Type B pancreatic cell (in vitro differentiated cells): ENCODE data around the gene IKBKE. TPM values are rescaled to one million over a fixed set of nuclear protein-coding genes. Genes with fewer than 3 reads are reported as not detected.

Source experiments
- DNase-seq: peaks from one replicate; pipeline ENCODE4 v3.0.0; 2021; ENCODE audit warnings: mixed read lengths; ENCODE audit not compliant: unreplicated experiment; ENCODE audit errors: extremely low spot score
- H3K27ac Mint-ChIP-seq: 2 replicates; pipeline ENCODE4 v1.8.0; 2021; ENCODE audit warnings: mild to moderate bottlenecking, mixed read lengths
- H3K27me3 Mint-ChIP-seq: 2 replicates; pipeline ENCODE4 v1.8.0; 2021; ENCODE audit warnings: mixed read lengths
- H3K36me3 Mint-ChIP-seq: 2 replicates; pipeline ENCODE4 v1.8.0; 2021; ENCODE audit warnings: mixed read lengths
- H3K4me1 Mint-ChIP-seq: one replicate; pipeline ENCODE4 v1.8.0; 2021; ENCODE audit warnings: mixed read lengths; ENCODE audit not compliant: unreplicated experiment
- H3K4me3 Mint-ChIP-seq: 2 replicates; pipeline ENCODE4 v1.8.0; 2021; ENCODE audit warnings: mild to moderate bottlenecking, mixed read lengths
- H3K9me3 Mint-ChIP-seq: 2 replicates; pipeline ENCODE4 v1.8.0; 2021; ENCODE audit warnings: mixed read lengths
- total RNA-seq: library from RNA; stranded (reverse); gene quantifications from 2 replicates; pipeline ENCODE4 v1.2.1, GENCODE V29; 2021; ENCODE audit warnings: low replicate concordance
- TF ChIP-seq, protein P1 (sequence below): fragments of 200-600 bp; sonication (generic); conservative IDR thresholded peaks from 2 replicates; pipeline ENCODE4 v1.5.0; 2021; ENCODE audit warnings: antibody characterized with exemption, mild to moderate bottlenecking

The IKBKE gene
- total RNA-seq, 1 donor from 2014 or later = 10.7 TPM

DNA sequence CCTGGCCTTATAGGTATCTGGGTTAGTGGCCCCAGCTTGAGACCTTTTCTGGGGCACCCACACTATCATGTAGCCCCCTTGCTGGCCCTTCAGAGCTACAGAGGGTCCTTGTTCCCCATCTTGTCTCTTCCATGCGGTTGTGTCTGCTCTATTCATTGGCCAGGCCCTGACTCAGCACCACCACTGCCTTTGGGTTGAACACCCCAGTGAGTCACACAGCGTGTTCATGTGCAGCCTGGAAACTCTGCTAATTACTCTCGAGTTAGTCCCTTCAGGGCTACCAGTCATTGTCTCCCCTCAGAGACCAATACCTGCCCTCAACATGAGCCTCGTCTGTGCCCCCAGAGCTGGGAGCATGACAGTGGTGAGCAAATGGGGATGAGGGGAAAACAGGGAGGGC, 28.2 kb upstream of the IKBKE start:
- Mint-ChIP-seq H3K27ac (no peak overlapping the region), H3K9me3 (no peaks in the 10 kb centered on the region), H3K4me1 (peaks cover 7% of the 10 kb centered on the region), H3K27me3 (no peaks in the 10 kb centered on the region), H3K4me3 (no peak overlapping the region), H3K36me3 (peaks cover 56% of the 10 kb centered on the region)
- TF ChIP-seq, protein P1, sequence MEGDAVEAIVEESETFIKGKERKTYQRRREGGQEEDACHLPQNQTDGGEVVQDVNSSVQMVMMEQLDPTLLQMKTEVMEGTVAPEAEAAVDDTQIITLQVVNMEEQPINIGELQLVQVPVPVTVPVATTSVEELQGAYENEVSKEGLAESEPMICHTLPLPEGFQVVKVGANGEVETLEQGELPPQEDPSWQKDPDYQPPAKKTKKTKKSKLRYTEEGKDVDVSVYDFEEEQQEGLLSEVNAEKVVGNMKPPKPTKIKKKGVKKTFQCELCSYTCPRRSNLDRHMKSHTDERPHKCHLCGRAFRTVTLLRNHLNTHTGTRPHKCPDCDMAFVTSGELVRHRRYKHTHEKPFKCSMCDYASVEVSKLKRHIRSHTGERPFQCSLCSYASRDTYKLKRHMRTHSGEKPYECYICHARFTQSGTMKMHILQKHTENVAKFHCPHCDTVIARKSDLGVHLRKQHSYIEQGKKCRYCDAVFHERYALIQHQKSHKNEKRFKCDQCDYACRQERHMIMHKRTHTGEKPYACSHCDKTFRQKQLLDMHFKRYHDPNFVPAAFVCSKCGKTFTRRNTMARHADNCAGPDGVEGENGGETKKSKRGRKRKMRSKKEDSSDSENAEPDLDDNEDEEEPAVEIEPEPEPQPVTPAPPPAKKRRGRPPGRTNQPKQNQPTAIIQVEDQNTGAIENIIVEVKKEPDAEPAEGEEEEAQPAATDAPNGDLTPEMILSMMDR = no peak
- DNase-seq = no peak

DNA sequence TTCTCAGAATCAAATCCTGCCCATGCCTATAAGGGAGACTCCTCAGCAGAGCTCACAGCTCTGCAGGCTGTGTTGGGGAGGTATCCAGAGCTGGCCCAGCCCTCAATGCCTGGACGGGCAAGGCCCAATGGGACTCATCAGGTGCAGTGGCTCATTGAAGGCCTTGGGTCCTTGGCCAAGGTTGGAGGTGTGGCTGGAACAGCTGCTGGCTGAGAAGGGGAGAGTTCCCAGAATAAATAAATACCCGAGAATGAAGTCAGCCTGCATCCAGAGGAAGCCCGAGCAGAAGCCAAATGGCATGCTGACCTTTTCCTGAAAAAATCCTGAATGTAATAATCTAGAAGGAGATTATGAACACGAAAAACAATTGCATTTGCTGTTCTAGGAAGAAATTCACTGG, 25.2 kb upstream of the IKBKE start:
- no peak for DNase-seq
- Mint-ChIP-seq H3K4me1 (peaks cover 19% of the 10 kb centered on the region), H3K27me3 (no peaks in the 10 kb centered on the region), H3K9me3 (no peaks in the 10 kb centered on the region), H3K36me3 (peaks cover 50% of the 10 kb centered on the region), H3K4me3 (no peak overlapping the region), H3K27ac (no peak overlapping the region)
- TF ChIP-seq, protein P1 = no peak

DNA sequence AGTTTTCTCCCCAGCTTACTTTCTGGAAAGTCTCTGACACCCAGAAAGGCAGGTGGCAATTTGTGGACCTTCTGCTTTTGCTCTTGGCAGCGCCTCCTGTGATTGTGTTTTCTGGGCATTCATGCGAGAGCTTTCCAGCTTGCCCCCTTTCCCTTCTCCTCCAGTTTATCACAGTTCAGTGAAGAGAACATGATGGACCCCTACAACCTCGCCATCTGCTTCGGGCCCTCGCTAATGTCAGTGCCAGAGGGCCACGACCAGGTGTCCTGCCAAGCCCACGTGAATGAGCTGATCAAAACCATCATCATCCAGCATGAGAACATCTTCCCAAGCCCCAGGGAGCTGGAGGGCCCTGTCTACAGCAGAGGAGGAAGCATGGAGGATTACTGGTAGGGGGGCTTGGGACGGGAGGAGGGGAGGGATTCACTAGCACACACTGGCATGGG, 24.3 kb upstream of the IKBKE start:
- no peak overlapping the region for H3K4me3 Mint-ChIP-seq
- no peaks in the 10 kb centered on the region for H3K9me3 Mint-ChIP-seq
- H3K36me3 Mint-ChIP-seq = peaks cover 47% of the 10 kb centered on the region
- H3K27ac Mint-ChIP-seq = no peak overlapping the region
- TF ChIP-seq, protein P1 = no peak
- no peaks in the 10 kb centered on the region for H3K27me3 Mint-ChIP-seq
- H3K4me1 Mint-ChIP-seq = peaks cover 22% of the 10 kb centered on the region
- DNase-seq = no peak

DNA sequence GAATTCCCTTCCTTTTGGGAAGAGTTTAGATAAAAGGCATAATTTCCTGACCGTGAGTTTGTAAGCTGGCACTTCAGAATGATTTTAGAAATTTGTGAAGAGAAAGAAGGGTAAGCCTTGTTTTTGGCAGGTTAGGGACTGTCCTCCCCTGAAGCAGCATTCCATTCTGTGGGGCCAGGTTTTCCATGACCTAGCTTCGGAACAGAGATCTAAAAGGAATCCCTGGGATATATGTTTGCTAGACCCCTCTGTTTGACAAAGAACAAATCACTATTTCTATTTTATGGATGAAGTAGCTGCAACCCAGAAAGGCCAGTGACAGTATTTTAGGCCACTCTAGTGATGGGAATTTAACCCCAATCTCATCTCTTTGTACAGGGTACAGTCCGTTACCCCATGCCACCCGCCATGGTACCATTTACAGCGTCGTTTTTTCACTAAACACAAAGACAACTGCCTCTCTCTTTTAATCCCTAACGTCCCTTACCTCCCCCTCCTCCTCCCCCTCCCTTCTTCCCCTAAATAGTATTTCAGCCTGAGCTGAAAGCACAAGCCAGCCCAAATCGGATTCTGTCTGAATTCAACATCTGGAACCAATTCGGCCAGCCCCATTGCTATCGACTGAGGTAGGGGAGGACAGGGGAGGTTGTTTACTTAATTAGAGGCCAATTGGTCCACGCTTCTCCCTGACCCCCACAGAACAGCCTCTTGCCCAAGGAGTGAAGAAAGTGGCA, 23.4 kb upstream of the IKBKE start:
- H3K27ac Mint-ChIP-seq = no peak overlapping the region
- no peaks in the 10 kb centered on the region for H3K27me3 Mint-ChIP-seq
- H3K36me3 Mint-ChIP-seq = peaks cover 54% of the 10 kb centered on the region
- no peak overlapping the region for H3K4me3 Mint-ChIP-seq
- no peaks in the 10 kb centered on the region for H3K9me3 Mint-ChIP-seq
- TF ChIP-seq, protein P1 = no peak
- no peak for DNase-seq
- H3K4me1 Mint-ChIP-seq = peaks cover 32% of the 10 kb centered on the region

DNA sequence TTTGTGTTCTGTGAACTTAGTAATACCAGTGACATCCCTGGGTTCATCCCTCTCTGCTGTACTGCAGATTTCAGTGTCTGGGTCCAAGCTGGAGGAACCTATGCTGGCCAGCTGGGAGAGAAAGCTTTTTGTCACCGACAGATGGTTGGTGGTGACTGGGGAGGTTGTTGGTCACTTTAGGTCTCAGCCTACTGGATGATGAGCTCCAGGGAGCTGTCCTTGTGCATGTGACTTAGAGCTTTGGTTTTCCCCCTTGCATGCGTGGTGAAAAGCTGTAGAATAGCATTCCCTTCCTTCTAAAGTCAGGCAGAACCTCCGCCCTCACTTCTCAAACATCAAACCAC, 22.9 kb upstream of the IKBKE start:
- no peak overlapping the region for H3K4me3 Mint-ChIP-seq
- no peak for DNase-seq
- H3K27me3 Mint-ChIP-seq = no peaks in the 10 kb centered on the region
- TF ChIP-seq, protein P1 = no peak
- H3K9me3 Mint-ChIP-seq = no peaks in the 10 kb centered on the region
- H3K27ac Mint-ChIP-seq = no peak overlapping the region
- H3K36me3 Mint-ChIP-seq = peaks cover 57% of the 10 kb centered on the region
- peaks cover 35% of the 10 kb centered on the region for H3K4me1 Mint-ChIP-seq
